GM18873 (cell line): ENCODE measurements around the gene DAB2IP.
"Not testable (repeated sequence)": the region's sequence is repeated elsewhere in the genome, so short reads cannot be mapped to it uniquely, and the experiment has no call there.

Experiments
- ATAC-seq: cut with Tn5 transposase; IDR thresholded peaks from one replicate; pipeline ENCODE4 v1.9.1; 2021; ENCODE audit warnings: mild to moderate bottlenecking, moderate library complexity, moderate number of reproducible peaks; ENCODE audit not compliant: unreplicated experiment, low FRiP score

The DAB2IP gene

DNA sequence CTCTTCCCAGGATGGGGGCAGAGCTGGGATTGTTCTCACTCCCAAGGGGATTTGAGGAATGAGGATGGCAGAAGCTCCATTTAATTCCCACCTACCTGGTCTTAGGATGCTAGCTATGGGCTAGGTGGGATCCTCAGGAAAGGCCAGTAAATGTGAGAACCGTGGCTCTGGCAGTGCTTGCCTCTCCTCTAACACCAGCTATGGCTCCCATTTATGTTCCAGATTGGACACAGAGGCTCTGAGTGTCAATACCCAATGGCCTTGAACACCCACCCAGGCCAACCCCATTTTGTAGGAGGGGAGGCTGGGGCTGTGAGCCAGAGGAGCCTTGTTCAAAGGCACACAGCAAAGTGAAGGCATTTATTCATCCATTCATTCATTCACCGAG is 10.2 kb upstream of the DAB2IP start:
- no peak for ATAC-seq

DNA sequence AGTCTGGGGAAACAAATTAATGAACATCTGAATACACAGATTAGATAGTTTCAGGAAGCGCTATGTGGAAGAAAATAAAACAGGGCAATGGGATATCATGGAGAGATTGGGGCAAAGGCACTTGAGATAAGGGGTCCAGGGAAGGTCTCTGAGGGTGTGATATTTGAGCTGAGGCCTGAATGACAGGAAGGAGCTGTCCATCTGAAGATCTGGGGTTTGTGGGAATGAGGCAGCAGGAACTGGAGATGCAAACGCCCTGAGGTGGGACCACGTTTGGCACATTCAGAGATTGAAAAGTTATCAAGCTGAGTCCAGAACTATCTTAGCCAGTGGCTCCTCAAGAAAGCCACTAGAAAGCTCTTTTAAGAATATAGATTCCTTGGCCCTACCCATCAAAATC is 8.7 kb upstream of the DAB2IP start:
- no peak for ATAC-seq

DNA sequence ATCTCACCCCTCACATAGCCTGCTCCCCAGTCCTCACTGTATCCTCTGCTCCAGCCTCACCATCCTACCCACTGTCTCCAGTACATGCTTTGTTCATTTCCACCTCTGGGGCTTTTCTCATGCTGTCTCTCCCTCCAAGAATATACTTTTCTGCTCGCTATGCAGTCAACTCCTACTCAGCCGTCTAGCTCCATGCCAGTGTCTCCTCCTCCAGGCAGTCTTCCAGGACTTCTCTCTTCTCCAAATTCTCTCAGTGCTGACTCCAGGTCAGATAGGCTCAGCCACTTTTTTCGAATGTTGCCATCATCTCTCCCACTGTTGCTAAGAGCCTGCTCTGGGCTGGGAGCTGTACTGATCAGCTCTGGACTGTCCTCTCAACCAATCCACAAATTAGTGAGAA is 8.0 kb upstream of the DAB2IP start:
- ATAC-seq: no peak

DNA sequence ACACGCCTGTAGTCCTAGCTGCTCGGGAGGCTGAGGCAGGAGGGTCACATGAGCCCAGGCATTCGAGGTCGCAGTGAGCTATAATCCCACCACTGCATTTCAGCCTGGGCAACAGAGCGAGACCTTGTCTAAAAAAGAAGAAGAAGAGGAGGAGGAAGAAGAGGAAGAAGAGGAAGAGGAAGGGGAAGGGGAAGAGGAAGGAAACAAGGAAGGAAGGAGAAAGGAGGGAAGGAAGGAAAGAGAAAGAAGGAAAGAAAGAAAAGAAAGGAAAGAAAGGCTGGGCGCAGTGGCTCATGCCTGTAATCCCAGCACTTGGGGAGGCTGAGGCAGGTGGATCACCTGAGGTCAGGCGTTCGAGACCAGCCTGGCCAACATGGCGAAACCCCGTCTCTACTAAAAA is 7.4 kb upstream of the DAB2IP start:
- ATAC-seq: not testable (repeated sequence)

DNA sequence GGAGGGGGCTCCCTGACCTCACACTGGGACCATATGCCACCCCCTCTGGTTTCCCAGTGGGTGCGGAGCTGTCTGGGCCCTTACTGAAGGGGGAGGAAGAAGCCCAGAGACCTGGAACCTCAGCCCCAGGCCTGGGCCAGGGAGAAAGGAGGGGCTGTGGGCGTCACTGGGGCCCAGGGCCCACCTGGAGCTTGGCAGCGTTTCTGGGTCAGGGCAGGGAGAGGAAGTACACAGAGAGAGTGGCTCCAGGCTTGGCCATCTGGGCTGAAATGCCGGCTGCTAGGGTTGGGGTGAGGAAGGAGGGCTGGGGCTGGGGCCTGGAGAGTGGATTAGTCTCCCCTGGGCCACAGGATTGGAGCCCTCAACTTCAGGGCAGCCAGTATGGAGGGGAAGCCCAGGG is 6.4 kb upstream of the DAB2IP start:
- ATAC-seq: no peak

DNA sequence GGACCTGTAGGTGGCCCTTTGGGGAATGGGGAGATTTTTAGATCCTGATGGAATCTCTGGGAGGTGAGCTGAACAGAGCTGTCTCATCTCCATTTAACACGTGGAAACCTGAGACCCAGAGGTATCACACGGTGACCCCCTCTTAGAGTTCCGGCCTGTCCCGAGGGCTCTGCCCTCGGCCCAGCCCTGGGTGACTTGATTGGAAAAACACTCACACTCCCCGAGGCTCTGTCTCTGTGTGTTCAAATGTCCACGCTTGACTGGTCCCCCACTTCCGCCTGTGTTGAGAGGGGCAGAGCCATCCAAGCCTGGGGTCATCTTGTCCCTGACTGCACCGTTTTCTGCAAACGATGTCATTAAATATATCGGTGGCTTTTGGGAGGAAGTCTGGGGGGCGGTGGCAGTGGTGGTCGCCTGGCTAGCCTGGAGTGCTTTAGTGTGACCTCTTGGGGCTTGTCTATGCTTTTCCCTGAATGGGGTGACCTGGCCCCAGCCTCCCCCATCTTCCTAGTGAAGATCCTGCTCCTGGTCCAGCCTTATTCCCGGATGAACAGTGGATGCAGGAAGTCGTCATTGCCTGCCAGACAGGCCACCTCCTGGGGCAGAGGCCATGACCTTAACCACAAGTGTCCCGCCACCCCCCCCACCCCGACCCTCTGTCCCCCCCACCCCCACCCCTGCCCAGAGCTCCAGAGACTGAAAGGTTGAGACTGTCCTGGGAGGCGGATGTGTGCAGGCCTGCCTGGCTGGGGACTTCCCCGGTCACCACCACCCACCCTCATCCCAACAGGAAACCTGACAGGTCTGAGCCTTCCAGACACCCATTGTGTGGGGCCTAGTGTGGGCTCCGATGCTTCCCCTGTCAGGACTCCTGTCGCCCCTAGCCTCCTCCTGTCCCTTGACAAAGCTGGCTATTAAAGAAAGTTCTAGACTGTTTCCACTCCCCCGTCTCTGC is 5.3 kb upstream of the DAB2IP start:
- no peak for ATAC-seq

DNA sequence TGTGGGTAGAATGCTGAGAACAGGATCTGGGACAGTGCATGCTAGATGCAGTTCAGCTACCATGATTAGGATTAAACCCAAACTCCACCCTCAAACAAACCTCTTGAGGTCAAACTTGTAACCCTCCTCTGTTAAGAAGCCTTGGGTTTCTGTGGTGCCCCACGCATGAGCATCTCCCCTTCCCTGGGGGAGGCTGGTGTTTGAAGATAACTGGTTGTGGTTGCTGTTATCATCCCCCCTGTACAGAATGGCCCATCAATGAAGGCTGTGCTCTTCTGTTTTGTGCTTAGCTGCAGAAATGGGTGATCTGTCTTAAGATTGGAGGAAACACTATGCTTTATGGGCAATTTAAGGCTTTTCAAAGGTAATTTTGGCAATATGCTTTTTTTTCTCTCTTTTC is 4.4 kb upstream of the DAB2IP start:
- ATAC-seq: no peak

DNA sequence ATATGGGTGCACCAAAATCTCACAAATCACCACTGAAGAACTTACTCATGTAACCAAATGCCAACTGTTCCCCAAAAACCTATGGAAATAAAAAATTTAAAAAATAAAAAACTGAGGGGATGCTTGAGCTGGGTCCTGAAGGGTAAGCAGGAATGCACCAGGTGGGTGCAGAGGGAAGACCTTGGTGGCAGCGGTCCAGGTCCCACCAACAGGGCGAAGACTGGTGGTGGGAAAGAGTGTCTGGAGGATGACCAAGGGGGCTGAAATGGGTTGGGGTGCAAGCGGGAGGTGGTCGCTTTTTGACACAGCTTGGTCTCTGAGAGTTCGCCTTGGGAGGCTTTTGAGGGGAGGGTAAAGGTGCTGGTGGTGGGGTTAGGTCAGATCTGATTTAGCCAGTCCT is 3.3 kb upstream of the DAB2IP start:
- ATAC-seq: no peak

DNA sequence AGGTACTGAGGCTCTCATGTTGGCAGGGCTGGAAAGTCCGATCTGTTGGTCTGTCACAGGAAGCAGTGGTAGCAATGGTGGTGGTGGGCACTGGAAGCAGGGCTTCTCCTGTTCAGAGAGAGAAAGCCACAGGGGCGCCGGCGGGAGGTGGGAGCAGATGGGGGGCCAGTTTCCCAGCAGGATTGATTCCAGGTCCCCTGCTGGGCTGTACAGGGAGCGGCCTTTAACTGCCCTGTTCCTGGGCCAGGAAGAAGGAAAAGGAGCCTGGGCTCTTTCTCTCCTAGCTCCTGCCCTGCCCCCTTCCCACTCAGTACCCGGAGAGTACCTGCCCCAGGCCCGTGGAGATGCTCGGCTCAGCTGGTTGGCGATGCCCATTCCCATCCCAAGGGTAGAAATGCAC is 2.6 kb upstream of the DAB2IP start:
- ATAC-seq: no peak

DNA sequence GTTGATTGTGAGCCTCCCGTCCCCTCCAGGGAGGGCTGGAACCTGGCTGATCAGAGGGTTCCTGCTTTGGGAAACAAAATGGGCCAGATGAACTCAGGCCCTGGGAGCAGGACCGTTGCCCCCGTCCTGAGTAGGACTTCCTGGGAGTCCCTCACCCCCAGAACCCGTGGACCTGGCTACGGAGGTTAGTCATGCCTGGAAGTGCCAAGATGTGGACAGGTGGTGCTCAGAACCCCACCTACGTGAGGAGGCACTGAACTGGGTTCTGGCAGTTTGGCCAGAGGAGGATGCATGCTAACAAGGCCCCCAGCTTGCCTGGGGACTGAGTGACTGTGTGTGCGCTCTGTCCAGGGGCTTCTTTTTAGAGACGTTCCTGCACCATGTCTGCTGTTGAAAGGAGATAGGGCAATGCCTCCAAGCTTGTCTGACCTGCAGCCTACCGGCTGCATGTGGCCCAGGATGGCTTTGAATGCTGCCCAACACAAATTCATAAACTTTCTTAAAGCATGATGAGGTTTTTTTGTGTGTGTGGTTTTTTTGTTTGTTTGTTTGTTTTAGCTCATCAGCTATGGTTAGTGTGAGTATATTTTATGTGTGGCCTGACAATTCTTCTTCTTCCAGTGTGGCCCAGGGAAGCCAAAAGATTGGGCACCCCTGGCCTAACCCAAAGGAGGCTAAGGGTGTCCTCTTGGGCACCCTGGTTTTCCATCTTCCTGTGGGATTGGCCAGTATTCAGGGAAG is 1.8 kb upstream of the DAB2IP start:
- no peak for ATAC-seq

DNA sequence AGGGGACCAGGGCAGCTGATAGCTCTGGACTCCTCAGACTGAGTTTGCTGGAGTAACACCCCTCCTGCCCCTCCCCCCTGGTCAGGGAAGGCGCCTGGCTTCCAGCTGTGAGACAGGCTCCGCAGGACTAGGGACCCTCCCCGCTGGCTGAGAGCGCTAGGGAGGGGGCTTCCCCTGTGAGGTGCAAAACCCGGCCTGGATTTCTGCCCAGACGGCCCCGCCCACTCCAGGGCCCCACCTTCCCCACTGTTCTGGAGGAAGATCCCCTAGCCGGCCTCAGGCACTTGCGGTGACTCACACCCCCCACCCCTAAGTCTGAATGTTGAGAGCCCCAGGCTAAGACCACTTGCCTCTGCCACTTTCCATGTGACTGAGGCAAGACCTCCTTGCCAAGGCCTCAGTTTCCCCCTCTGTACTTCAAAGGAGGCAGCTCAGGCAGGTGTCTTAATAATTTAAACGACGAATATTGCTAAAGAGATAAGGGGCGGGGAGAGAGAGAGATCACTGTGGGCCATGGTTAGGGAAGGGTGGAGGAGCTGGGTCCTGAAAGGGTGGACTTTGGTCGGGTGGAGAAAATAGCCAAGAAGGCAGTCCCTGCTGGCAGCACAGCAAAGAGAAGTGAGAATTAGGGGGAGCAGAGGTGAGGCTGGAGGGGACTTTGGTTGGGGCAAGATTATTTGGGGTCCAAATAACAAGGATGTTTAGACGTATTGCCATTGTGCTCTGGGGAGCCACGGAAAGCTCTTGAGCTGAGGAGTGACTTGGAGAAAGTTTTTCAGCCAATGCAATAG is 1.0 kb upstream of the DAB2IP start:
- no peak for ATAC-seq

DNA sequence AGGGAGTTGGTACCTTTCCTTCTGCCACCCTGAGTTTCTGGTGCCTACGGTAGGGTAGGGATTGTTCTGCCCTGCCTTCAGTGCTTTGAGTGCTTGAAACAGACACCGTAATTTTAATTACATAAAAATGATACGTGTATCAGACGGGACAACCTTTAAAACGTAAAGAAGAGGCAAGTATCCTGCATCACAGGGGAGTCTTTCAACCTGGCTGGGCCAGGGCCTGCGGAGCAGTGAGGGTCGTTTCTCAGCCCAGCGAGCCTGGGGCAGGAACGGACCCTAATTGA is 483 bp upstream of the DAB2IP start:
- no peak for ATAC-seq

DNA sequence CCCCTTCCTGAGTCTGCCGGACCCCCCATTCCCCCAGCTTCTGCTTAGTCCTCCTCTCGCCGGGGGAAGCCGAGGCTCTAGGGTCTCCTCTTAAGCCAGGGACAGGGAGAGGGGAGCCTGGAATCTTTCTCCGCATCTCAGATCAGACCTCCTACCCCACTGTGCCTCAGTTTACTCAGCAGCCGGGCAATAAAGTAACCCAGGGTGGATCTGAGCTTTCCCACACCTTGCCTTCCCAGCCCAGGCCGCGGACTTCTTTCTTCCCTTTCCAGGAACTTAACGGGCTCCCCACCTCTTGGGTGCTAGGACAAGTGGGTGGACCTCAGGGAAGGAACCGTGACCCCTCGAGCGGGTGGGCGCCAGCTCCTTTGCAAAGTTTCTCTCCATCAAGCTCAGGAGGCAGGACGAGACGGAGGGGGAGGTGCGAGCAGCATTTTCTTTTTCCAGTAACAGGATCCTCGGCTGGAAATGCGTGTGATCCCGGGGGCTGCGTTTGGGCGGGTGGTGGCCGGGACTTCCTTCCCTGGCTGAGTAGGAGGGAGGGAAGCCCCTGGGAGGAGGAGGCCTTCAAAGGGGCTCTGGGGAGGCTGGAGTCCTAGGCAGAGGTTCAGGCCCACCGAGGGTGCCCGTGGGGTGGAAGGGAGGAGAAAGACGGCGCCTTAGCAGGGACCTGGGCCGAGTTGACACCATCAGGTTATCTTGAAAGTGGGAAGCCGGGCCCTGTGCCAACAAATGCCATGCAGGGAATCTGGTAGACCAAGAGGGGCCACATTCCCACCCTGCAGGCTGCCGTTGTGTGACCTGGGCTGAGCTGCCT is 795 bp downstream of the DAB2IP start:
- no peak for ATAC-seq

DNA sequence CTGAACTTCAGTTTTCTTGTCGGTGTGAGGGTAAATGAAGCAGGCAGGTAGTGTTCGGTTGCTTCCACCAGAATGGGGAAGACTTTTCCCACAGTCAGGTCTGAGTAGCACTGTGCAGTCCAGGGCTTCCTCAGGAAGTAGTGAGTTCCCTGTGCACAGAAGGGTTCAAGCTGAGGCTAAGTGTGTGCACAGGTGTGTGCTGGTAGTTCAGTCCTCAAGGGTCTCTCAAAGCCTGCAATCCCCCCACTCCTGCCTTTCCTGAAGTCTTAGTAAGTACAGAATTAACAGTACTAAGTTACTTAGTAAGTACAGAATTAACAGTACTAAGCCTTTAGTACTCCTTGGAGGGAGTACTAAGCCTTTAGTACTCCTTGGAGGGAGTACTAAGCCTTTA is 1.4 kb downstream of the DAB2IP start:
- no peak for ATAC-seq

DNA sequence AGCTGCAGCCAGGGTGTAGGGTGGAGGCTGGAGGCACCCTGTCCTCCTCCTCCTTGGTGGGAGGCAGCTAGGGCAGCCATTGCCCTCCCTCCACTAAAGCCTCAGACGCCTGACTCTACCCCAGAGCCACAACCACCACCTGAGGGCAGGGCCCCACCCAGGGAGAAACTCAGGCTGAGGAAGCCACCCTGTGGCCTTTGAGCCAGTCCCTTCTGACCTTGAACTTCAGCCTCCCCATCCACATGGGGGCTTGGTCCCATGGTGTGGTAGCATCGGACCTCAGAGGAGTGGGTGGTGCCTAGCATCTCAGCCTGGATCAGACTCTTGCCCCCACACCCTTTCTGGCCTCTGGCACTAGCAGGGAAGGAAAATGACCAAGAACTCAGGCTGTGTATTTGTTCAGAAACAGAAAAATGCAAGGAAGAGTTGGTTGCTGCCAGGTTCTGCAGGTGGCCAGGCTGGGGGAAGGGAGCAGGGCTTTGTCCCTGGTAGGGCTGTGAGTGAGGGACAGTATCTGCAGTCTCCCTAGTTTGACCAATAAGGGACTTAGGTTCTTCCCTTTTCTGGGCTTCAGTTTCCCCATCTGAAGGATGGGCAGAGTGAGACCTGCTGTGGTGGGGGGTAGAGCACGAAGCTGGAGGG is 3.2 kb downstream of the DAB2IP start:
- ATAC-seq: no peak

DNA sequence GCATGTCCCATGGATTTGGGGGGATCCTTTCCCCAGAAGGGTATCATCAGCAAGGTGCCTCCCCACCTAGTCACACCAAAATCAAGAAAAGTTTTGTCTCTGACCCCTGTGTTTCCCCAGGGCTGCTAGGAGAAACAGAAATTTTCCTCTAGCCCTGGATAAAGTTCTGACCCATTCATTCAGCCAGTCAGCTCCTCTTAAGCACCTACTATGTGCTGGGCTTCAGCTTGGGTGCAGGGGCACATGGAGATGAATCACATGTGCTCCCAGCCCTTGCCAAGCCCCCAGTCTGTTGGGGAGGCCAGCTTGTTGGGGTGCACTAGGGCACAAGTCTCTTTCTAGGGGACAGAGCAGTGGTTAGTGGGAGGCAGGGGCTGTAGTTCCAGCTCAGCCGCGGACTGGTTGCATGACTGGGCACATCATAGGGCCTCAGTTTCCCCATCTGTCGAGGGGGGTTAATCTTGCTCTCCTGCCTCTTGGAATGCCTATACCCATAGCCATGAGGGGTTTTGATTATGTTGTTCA is 3.9 kb downstream of the DAB2IP start:
- ATAC-seq: no peak

DNA sequence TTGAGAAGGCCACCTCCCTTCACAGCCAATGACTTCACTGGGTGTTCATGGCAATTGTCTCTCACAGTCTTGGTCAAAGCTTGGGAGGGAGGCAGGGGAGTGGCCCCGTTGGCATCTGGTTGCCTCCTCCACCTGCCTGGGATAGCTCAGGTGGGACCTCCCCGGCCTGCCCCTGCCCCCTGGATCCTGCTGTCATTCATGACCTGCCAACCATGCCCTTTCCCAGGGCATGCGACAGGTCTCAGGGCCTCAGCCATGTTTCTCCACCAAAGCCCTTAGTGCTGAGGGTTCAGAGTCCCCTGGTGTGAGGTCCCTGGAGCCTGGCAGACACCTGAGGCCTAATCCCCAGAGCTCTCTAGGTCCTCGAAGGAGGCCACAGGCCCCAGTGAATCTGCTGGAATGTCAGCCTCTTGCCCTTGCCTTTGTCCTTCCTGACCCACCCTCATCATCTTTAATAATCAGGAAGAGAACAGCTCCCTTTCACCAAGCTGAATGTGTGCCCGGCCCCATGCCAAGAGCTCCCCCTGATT is 5.6 kb downstream of the DAB2IP start:
- ATAC-seq: no peak

DNA sequence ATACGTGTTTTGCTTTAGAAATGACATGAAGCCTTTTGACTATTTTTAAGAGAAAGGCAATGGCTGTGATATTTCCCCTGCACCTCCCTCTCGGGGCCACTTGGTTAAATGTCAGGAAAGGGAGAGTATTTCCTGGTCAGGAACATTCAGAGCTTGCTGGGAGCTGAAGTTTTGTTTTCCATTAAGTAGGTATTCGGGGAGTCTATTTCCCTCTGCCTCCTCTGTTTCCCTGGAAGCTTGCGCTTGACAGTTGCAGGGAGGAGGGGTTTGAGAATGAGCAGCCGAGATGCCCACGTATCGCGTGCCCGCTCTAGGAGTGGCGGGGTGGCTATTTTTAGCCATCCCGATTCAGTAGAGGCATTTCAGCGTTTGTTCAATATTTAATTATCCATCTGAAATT is 6.7 kb downstream of the DAB2IP start:
- no peak for ATAC-seq

DNA sequence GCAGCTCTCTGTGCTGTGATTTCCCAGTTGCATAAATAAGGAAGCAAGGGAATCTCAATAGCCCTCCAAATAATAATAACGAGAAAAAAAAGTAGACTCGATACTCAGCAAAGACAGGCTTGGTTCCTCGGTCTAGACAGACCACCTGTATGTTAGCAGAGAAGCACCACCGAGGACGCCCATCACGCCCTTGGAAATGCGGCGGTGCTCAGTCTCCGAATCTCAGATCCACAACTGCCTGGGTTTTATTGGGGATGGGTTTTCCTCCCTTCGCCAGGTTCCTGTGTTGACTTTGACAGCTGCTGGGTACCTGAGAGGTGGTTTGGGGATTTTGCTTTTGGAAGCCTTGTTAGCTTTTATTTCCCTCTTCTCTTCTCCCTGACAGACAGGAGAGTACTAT is 7.2 kb downstream of the DAB2IP start:
- ATAC-seq: no peak

DNA sequence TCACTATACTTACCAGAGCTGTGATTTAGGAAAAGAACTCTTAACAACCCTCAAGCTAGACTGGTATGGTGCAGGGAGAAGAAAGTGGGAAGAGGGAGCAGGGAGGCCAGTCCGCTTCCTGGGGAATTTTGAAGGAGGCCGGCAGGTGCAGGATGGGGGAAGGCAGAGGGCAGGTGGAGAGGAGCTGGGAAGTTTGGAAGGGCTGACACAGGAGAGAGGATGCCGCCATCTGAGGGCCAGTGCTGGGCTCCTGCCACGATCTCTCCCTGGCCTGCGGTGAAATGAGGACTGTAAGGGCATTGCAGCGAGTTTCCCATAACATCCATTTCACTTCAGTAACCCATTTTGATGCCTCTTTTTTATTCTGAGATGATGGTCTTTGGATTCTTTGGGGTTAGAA is 8.9 kb downstream of the DAB2IP start:
- no peak for ATAC-seq
